ENCODE results near the gene CYP17A1. TPM values are rescaled to one million over a fixed set of nuclear protein-coding genes. Genes with fewer than 3 reads are reported as not detected.

Gene CYP17A1
- total RNA-seq, 2 donors from 2014 or later: not detected

DNA sequence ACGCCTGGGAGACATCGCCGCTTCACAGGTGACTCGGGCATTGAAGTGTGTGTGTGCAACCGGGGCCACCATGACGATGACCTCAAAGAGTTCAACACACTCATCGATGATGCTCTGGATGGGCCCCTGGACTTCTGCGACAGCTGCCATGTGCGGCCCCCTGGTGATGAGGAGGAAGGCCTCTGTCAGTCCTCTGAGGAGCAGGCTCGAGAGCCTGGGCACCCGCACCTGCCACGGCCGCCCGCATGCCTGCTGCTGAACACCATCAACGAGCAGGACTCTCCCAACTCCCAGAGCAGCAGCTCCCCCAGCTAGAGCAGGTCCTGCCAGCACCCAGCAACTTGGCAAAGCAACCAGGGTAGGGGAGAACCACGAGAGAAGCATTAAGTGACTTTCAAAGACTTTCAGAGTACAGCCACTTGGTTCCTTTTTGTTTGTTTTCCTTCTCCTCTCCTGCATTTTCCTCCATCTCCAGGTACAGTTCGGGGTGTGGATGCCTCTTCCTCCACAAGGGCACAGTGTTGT, 24.1 kb downstream of the CYP17A1 start:
- Mint-ChIP-seq H3K27ac (peak overlapping the region; percentile 84), H3K36me3 (ENCODE audit: insufficient read depth in 2 of 2) (no peaks in the 10 kb centered on the region)

DNA sequence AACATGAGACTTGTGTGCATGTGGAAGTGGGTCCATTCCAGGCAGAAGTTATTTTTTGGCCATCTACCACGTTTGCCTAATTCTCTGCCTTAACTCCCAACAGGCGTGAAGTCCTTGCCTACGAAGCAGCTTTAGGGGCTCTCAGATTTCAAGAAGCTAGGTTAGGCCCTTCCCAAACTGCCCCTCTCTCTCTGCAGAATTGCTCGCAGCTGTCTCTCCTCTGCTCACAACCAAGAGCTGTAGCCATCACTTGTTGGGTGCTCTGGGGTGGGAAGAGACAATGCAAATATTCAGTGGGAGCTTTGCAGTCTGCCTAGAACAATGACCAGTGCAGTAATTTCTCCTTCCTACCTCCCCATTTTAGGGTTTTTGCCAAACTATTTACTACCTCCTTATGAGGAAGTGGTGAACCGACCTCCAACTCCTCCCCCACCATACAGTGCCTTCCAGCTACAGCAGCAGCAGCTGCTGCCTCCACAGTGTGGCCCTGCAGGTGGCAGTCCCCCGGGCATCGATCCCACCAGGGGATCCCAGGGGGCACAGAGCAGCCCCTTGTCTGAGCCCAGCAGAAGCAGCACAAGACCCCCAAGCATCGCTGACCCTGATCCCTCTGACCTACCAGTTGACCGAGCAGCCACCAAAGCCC, 24.9 kb downstream of the CYP17A1 start:
- peaks cover 19% of the 10 kb centered on the region for H3K4me1 Mint-ChIP-seq (ENCODE audit: low read depth)
- no peaks in the 10 kb centered on the region for H3K27me3 Mint-ChIP-seq (ENCODE audit: low read depth)
- ATAC-seq (replicated peaks in 1 of 2): no peak
- no peak for DNase-seq
- H3K36me3 Mint-ChIP-seq (ENCODE audit: insufficient read depth in 2 of 2): no peaks in the 10 kb centered on the region
- no peak overlapping the region for H3K4me3 Mint-ChIP-seq
- H3K9me3 Mint-ChIP-seq: no peaks in the 10 kb centered on the region
- peak overlapping the region; percentile 84 for H3K27ac Mint-ChIP-seq

More for the DNA sequence above, 24.1 kb downstream of the CYP17A1 start:
- H3K9me3 Mint-ChIP-seq: no peaks in the 10 kb centered on the region
- peaks cover 19% of the 10 kb centered on the region for H3K4me1 Mint-ChIP-seq (ENCODE audit: low read depth)
- no peaks in the 10 kb centered on the region for H3K27me3 Mint-ChIP-seq (ENCODE audit: low read depth)
- DNase-seq: no peak
- no peak overlapping the region for H3K4me3 Mint-ChIP-seq
- ATAC-seq (replicated peaks in 1 of 2): no peak

GRCh38 chr10:102811346-102811745, 25.9 kb downstream of the CYP17A1 start:
- Mint-ChIP-seq H3K4me1 (ENCODE audit: low read depth) (peaks cover 19% of the 10 kb centered on the region), H3K9me3 (no peaks in the 10 kb centered on the region), H3K27me3 (ENCODE audit: low read depth) (no peaks in the 10 kb centered on the region), H3K4me3 (no peak overlapping the region), H3K36me3 (ENCODE audit: insufficient read depth in 2 of 2) (no peaks in the 10 kb centered on the region), H3K27ac (no peak overlapping the region)
- no peak for ATAC-seq (replicated peaks in 1 of 2)
- no peak for DNase-seq

GRCh38 chr10:102808380-102808779, 28.8 kb downstream of the CYP17A1 start:
- ATAC-seq (replicated peaks in 1 of 2): no peak
- Mint-ChIP-seq H3K27ac (peak overlapping the region; percentile 62), H3K4me3 (no peak overlapping the region), H3K27me3 (ENCODE audit: low read depth) (no peaks in the 10 kb centered on the region), H3K4me1 (ENCODE audit: low read depth) (peaks cover 27% of the 10 kb centered on the region), H3K9me3 (peaks cover 0 to 3% of the 10 kb centered on the region in 2 donors), H3K36me3 (ENCODE audit: insufficient read depth in 2 of 2) (peaks cover 5 to 6% of the 10 kb centered on the region in 2 donors)
- DNase-seq: no peak

DNA sequence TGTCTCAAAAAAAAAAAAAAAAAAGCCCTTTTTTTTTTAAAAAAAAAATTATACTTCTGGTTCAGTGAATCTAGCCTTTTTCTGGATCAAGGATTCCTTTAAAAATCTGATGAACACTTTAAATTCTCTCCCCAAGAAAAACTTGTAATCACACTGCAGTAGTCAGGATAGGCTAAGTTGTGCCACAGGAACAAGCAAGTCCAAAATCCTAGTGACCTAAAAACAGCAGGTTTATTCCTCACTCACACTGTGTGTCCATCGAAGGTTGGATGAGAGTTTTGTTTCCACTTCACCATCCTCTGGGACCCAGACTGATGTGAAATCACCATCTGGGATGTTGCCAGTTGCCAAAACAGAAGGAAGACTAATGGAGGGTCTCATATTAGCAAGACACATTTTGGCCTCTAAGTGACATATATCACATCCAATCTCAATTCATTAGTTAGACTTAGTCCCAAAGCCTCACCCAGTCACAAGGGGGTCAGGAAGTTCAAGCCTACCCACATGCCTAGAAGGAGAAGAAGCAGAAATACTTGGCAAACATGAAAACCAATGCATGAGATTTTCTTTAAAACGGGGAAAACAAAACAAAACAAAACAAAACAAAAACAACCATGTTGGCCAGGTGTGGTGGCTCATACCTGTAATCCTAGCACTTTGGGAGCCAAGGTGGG, 32.7 kb downstream of the CYP17A1 start:
- Mint-ChIP-seq H3K27me3 (ENCODE audit: low read depth) (no peaks in the 10 kb centered on the region), H3K9me3 (peaks cover 0 to 3% of the 10 kb centered on the region in 2 donors), H3K4me3 (peak overlapping the region in 1 of 2 donors; percentile 22), H3K36me3 (ENCODE audit: insufficient read depth in 2 of 2) (peaks cover 10 to 11% of the 10 kb centered on the region in 2 donors), H3K4me1 (ENCODE audit: low read depth) (peaks cover 30% of the 10 kb centered on the region), H3K27ac (peak overlapping the region; percentile 85)
- ATAC-seq (replicated peaks in 1 of 2) (no peak), DNase-seq (no peak)

DNA sequence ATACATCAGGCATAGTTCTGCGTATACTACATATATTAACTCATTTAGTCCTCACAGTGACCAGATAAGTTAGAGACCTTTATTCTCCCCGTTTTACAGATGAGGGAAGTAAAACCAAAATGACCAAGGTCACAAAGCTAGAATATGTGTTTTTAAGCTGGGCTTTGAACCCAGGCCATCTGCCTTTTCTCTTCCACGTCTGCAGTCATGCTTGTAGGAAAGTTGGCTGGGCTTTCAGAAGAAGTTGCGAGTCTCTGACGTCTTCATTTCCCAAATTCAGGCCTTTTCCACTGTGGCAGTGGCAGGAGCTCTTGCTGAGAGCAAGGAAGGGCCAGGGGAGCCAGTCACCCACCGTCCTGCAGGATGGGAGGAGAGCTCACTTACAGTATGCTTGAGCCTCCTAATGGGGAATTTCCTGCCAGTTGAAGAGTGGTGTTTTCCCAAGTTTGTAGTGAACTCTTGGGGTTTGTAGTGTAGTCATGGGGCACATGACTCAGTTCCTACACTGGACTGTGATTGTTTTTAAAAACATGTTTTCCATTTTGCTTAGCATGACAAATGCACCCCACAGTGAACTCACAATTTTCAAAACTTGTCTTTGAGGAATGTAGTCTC, 34.2 kb downstream of the CYP17A1 start:
- H3K4me3 Mint-ChIP-seq: peak overlapping the region; percentile 70 to 80
- DNase-seq: peak; percentile 36 to 40

DNA sequence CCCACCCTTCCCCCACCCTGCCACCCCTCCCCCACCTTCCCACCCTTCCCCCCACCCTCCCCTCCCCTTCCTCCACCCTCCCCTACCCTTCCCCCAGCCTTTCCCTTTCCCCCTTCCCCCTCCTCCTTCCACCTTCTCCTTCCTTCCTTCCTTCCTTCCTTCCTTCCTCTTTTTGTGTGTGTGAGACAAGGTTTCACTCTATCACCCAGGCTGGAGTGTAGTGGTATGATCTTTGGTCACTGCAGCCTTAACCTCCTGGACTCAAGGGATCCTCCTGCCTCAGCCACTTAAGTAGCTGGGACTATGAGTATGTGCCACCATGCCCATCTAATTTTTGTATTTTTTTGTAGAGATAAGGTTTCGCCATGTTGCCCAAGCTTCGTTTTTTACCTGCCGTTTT, 35.2 kb downstream of the CYP17A1 start:
- H3K4me3 Mint-ChIP-seq: peak overlapping the region; percentile 29 to 44
- H3K27ac Mint-ChIP-seq: peak overlapping the region; percentile 91
- peaks cover 32% of the 10 kb centered on the region for H3K4me1 Mint-ChIP-seq (ENCODE audit: low read depth)
- DNase-seq (no peak), ATAC-seq (replicated peaks in 1 of 2) (no peak)
- peaks cover 0 to 3% of the 10 kb centered on the region in 2 donors for H3K9me3 Mint-ChIP-seq
- H3K27me3 Mint-ChIP-seq (ENCODE audit: low read depth): no peaks in the 10 kb centered on the region
- H3K36me3 Mint-ChIP-seq (ENCODE audit: insufficient read depth in 2 of 2): peaks cover 10 to 11% of the 10 kb centered on the region in 2 donors

More for the DNA sequence above, 34.2 kb downstream of the CYP17A1 start:
- Mint-ChIP-seq H3K27ac (peak overlapping the region; percentile 91), H3K36me3 (ENCODE audit: insufficient read depth in 2 of 2) (peaks cover 10 to 11% of the 10 kb centered on the region in 2 donors), H3K4me1 (ENCODE audit: low read depth) (peaks cover 30% of the 10 kb centered on the region), H3K27me3 (ENCODE audit: low read depth) (no peaks in the 10 kb centered on the region), H3K9me3 (peaks cover 0 to 3% of the 10 kb centered on the region in 2 donors)
- ATAC-seq (replicated peaks in 1 of 2): peak; percentile 91 to 92

GRCh38 chr10:102801496-102801895, 35.7 kb downstream of the CYP17A1 start:
- Mint-ChIP-seq H3K36me3 (ENCODE audit: insufficient read depth in 2 of 2) (peaks cover 10 to 11% of the 10 kb centered on the region in 2 donors), H3K4me3 (no peak overlapping the region), H3K4me1 (ENCODE audit: low read depth) (peaks cover 37% of the 10 kb centered on the region), H3K27ac (peak overlapping the region; percentile 85), H3K27me3 (ENCODE audit: low read depth) (no peaks in the 10 kb centered on the region), H3K9me3 (peaks cover 0 to 3% of the 10 kb centered on the region in 2 donors)
- ATAC-seq (replicated peaks in 1 of 2) (no peak), DNase-seq (no peak)

DNA sequence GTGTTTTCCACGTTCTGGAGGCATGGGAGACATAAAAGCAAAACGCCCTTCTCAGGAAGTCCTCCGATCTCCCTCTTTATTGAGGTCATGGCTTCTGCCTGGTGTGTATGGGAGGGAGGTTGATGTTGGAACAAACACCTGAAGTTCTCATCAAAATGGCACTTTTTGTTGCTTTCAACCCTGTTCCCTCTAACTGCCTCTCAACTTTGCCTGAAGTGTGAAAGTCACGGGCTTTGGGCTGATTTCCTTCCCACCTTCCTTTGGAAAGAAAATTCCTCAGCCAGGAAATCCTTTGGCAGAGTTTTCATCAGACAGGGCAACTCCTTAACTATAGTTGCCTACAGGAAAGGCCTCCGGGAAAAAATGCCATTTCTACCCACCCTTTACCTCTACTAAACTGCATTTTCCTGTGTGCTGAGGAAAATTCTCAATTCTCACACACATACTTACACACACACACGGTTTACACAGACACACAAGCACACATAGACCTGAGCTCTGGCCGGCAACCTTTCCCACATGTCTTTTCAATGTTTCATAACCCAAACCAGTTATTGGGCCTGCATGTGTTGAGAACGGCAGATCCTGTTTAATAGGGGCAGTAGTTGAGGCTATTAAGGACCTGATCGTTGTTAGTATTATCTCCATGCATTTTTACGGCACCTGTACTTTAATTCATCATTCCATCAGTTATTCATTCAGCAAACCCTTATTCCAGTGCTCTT, 36.4 kb downstream of the CYP17A1 start:
- Mint-ChIP-seq H3K9me3 (peaks cover 0 to 3% of the 10 kb centered on the region in 2 donors), H3K4me3 (no peak overlapping the region), H3K4me1 (ENCODE audit: low read depth) (peaks cover 44% of the 10 kb centered on the region), H3K27ac (peak overlapping the region; percentile 85), H3K27me3 (ENCODE audit: low read depth) (no peaks in the 10 kb centered on the region), H3K36me3 (ENCODE audit: insufficient read depth in 2 of 2) (peaks cover 10 to 11% of the 10 kb centered on the region in 2 donors)
- ATAC-seq (replicated peaks in 1 of 2): no peak
- no peak for DNase-seq

- H3K36me3 Mint-ChIP-seq (ENCODE audit: insufficient read depth in 2 of 2): peaks cover 10 to 11% of the 10 kb centered on the region in 2 donors
- H3K27ac Mint-ChIP-seq: no peak overlapping the region
- no peaks in the 10 kb centered on the region for H3K27me3 Mint-ChIP-seq (ENCODE audit: low read depth)
- DNase-seq (no peak), ATAC-seq (replicated peaks in 1 of 2) (no peak)
- H3K4me3 Mint-ChIP-seq: no peak overlapping the region
- H3K4me1 Mint-ChIP-seq (ENCODE audit: low read depth): peaks cover 49% of the 10 kb centered on the region
- H3K9me3 Mint-ChIP-seq: peaks cover 0 to 3% of the 10 kb centered on the region in 2 donors
Observed at GRCh38 chr10:102799691-102800471, 37.3 kb downstream of the CYP17A1 start.

DNA sequence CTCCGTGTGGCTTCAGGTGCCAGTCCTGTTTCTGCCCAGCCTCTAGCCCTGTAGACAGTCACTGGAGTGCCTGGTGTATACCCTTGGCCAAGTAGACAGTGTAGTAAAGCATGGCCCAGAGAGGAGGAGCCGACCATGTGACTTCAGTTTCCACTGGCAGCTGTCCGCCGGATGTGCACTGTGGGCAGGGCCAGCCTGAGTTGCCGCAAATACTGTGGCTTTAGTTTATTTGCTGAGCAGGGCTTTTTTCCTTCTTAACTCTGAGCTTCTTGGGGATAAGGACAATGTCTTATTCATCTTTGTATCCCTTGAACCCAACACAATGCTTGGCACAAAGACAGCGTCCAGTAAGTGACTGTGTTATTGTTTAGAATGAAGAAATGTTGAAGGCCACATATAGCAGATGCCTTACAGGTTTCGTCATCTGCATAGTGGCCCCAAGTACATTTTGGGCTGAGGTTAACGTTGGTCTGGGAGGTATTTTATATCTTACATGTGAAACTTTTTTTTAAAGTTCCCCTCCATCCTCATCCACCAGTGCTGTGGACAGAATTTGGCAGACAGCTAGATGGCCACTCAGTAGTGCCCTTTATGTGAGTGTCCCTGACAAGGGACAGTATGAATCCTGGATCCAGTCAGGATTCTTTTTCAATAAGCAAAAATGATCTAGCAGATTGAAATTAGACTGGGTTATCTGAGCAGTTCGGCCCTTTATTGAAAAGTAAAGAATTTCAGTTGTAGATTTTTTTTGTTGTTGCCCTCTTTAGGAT, 40.6 kb downstream of the CYP17A1 start:
- H3K27me3 Mint-ChIP-seq (ENCODE audit: low read depth): no peaks in the 10 kb centered on the region
- ATAC-seq (replicated peaks in 1 of 2) (peak; percentile 97 to 98), DNase-seq (peak; percentile 62)
- H3K4me1 Mint-ChIP-seq (ENCODE audit: low read depth): peaks cover 19% of the 10 kb centered on the region
- peak overlapping the region; percentile 60 for H3K27ac Mint-ChIP-seq
- H3K4me3 Mint-ChIP-seq: peak overlapping the region; percentile 27 to 50
- H3K9me3 Mint-ChIP-seq: no peaks in the 10 kb centered on the region
- no peaks in the 10 kb centered on the region for H3K36me3 Mint-ChIP-seq (ENCODE audit: insufficient read depth in 2 of 2)

Data from activated T-cell treated with anti-CD3 and anti-CD28 coated beads, Interleukin-2, amount 50 U/mL, for 72 hours (primary cell).